NB4 (cell line): Measurements from ENCODE around the gene CLIC5.
A peak's percentile ranks its signal among the peaks of the same experiment; 100 is the strongest.

Source experiments
- DNase-seq: peaks from one replicate; pipeline ENCODE4 v3.0.0; 2010; ENCODE audit warnings: low read depth
- H3K4me3 ChIP-seq: one replicate; pipeline ENCODE4 v1.5.1; 2011; ENCODE audit warnings: mild to moderate bottlenecking, low read depth, low read length, moderate library complexity
- MYC ChIP-seq: IDR thresholded peaks from 2 replicates; pipeline ENCODE4 v1.6.1; 2011; ENCODE audit warnings: low read depth, low read length
- POLR2A ChIP-seq: IDR thresholded peaks from 2 replicates; pipeline ENCODE4 v1.6.1; 2011; ENCODE audit warnings: mild to moderate bottlenecking; ENCODE audit not compliant: insufficient read length; ENCODE audit errors: extremely low read depth
- TF ChIP-seq, protein P1 (sequence below): IDR thresholded peaks from one replicate; pipeline ENCODE4 v1.5.1; 2012; ENCODE audit warnings: low read depth, low read length
- TF ChIP-seq, protein P2 (sequence below): IDR thresholded peaks from 2 replicates; pipeline ENCODE4 v1.6.1; 2011; ENCODE audit warnings: low read depth, low read length

Gene CLIC5

GRCh38 chr6:45900808-45901752, 114.6 kb downstream of the CLIC5 start:
- TF ChIP-seq MYC (no peak), POLR2A (no peak)
- TF ChIP-seq, protein P1, sequence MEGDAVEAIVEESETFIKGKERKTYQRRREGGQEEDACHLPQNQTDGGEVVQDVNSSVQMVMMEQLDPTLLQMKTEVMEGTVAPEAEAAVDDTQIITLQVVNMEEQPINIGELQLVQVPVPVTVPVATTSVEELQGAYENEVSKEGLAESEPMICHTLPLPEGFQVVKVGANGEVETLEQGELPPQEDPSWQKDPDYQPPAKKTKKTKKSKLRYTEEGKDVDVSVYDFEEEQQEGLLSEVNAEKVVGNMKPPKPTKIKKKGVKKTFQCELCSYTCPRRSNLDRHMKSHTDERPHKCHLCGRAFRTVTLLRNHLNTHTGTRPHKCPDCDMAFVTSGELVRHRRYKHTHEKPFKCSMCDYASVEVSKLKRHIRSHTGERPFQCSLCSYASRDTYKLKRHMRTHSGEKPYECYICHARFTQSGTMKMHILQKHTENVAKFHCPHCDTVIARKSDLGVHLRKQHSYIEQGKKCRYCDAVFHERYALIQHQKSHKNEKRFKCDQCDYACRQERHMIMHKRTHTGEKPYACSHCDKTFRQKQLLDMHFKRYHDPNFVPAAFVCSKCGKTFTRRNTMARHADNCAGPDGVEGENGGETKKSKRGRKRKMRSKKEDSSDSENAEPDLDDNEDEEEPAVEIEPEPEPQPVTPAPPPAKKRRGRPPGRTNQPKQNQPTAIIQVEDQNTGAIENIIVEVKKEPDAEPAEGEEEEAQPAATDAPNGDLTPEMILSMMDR: no peak
- TF ChIP-seq, protein P2, sequence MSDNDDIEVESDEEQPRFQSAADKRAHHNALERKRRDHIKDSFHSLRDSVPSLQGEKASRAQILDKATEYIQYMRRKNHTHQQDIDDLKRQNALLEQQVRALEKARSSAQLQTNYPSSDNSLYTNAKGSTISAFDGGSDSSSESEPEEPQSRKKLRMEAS: no peak
- no peak overlapping the region for H3K4me3 ChIP-seq
- DNase-seq: no peak

GRCh38 chr6:45899683-45899946, 116.0 kb downstream of the CLIC5 start:
- TF ChIP-seq, protein P1: no peak
- TF ChIP-seq MYC (no peak), POLR2A (no peak)
- TF ChIP-seq, protein P2: no peak
- H3K4me3 ChIP-seq: no peak overlapping the region
- DNase-seq: no peak

GRCh38 chr6:45898941-45899682, 116.5 kb downstream of the CLIC5 start:
- TF ChIP-seq, protein P2: no peak
- TF ChIP-seq MYC (no peak), POLR2A (no peak)
- TF ChIP-seq, protein P1: no peak
- DNase-seq: no peak
- H3K4me3 ChIP-seq: no peak overlapping the region

- H3K4me3 ChIP-seq: no peak overlapping the region
- DNase-seq: peak; percentile 74
- TF ChIP-seq, protein P1: no peak
- TF ChIP-seq MYC (no peak), POLR2A (no peak)
- TF ChIP-seq, protein P2: no peak
These were observed 118.7 kb downstream of the CLIC5 start for GRCh38 chr6:45896783-45897441.

GRCh38 chr6:45895569-45895968, 120.1 kb downstream of the CLIC5 start:
- TF ChIP-seq MYC (no peak), POLR2A (no peak)
- TF ChIP-seq, protein P2: no peak
- TF ChIP-seq, protein P1: no peak

More at GRCh38 chr6:45895569-45895968, 120.1 kb downstream of the CLIC5 start:
- no peak overlapping the region for H3K4me3 ChIP-seq
- DNase-seq: no peak
